Measurements from ENCODE around the gene PROSER3. TPM values are rescaled to one million over a fixed set of nuclear protein-coding genes. Genes with fewer than 3 reads are reported as not detected.

PROSER3 gene
- polyA plus RNA-seq, 1 donor from 2014 or later = 1.2 TPM

DNA sequence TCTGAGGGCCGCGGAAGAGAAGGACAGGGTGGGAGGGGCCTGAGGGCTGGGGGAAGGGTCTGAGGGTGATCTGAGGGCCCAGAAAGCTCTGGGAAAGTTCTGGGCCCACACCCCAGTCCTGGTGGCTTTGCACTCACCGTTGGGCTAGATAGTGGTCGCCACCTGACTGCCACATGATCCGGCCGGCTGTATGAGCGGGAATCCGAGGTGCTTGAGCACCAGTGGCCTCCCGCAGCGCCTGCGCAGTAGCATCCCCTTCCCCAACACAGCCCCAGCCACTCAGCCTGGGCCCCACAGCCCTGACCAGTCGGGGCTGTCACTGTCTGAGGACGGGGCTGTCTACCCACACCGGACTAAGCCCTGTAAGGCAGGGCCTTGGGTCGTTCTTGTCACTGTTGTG, 39.7 kb downstream of the PROSER3 start:
- H3K27ac ChIP-seq (ENCODE audit: low read length) = no peak overlapping the region

DNA sequence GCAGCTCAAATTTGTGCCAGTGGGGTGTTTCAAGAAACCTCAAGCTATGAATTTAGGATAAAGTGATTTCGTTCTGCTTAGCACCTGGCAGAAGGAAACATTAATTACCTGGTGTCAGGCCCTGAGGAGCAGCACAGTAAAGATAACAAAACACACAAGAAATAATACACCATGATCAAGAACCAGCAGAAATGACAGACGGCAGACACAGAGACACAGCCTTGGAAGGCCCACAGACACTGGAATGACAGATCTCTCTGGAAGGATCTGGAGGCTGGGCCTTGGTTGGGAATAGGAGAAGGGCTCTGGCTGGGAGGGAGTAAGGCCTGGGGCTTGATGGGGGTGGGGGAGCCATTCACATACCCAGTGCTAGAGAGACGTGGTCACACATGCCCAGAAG, 43.9 kb downstream of the PROSER3 start:
- Histone ChIP-seq H3K4me3 (ENCODE audit: low read length) (no peak overlapping the region), H3K9ac (ENCODE audit: low read length) (no peak overlapping the region), H3K36me3 (ENCODE audit: insufficient read depth, low read length) (no peaks in the 10 kb centered on the region), H3K9me3 (ENCODE audit: low read length) (no peaks in the 10 kb centered on the region), H3K27me3 (ENCODE audit: insufficient read depth, low read depth, low read length) (peaks cover 11% of the 10 kb centered on the region), H3K27ac (ENCODE audit: low read length) (no peak overlapping the region), H3K9me2 (ENCODE audit: insufficient read depth, low read length) (no peaks in the 10 kb centered on the region), H2AFZ (ENCODE audit: low read depth, low read length) (no peak overlapping the region), H3K4me2 (ENCODE audit: low read length) (no peak overlapping the region), H3K79me2 (replicated peaks; ENCODE audit: insufficient read depth, low read length) (no peaks in the 10 kb centered on the region), H4K20me1 (ENCODE audit: insufficient read depth) (no peaks in the 10 kb centered on the region), H3F3A (ENCODE audit: insufficient read depth, low read length, poor library complexity, severe bottlenecking) (no peaks in the 10 kb centered on the region)
- TF ChIP-seq TAF1 (IDR thresholded peaks at IDR 0.05; ENCODE audit: low read depth) (no peak), POLR2AphosphoS5 (IDR thresholded peaks at IDR 0.05) (no peak), EZH2 (IDR thresholded peaks at IDR 0.05; ENCODE audit: borderline replicate concordance, insufficient read depth, low read length, poor library complexity, severe bottlenecking) (no peak)

More for the DNA sequence above, 39.7 kb downstream of the PROSER3 start:
- Histone ChIP-seq H3K9me2 (ENCODE audit: insufficient read depth, low read length) (no peaks in the 10 kb centered on the region), H3F3A (ENCODE audit: insufficient read depth, low read length, poor library complexity, severe bottlenecking) (no peaks in the 10 kb centered on the region), H3K27me3 (ENCODE audit: insufficient read depth, low read depth, low read length) (peaks cover 19% of the 10 kb centered on the region), H3K9me3 (ENCODE audit: low read length) (no peaks in the 10 kb centered on the region), H3K9ac (ENCODE audit: low read length) (no peak overlapping the region), H3K4me2 (ENCODE audit: low read length) (no peak overlapping the region), H3K36me3 (ENCODE audit: insufficient read depth, low read length) (no peaks in the 10 kb centered on the region), H3K4me3 (ENCODE audit: low read length) (no peak overlapping the region), H2AFZ (ENCODE audit: low read depth, low read length) (no peak overlapping the region), H3K79me2 (replicated peaks; ENCODE audit: insufficient read depth, low read length) (no peaks in the 10 kb centered on the region), H4K20me1 (ENCODE audit: insufficient read depth) (no peaks in the 10 kb centered on the region)
- TF ChIP-seq SMC3 (conservative IDR thresholded peaks at IDR 0.05; ENCODE audit: poor library complexity) (no peak), POLR2AphosphoS5 (IDR thresholded peaks at IDR 0.05) (no peak), RAD21 (conservative IDR thresholded peaks at IDR 0.05) (no peak), EP300 (conservative IDR thresholded peaks at IDR 0.05; ENCODE audit: poor library complexity, severe bottlenecking) (no peak), MXI1 (conservative IDR thresholded peaks at IDR 0.05; ENCODE audit: poor library complexity, severe bottlenecking) (no peak), REST (IDR thresholded peaks at IDR 0.05; ENCODE audit: borderline replicate concordance) (no peak), EZH2 (IDR thresholded peaks at IDR 0.05; ENCODE audit: borderline replicate concordance, insufficient read depth, low read length, poor library complexity, severe bottlenecking) (no peak), TAF1 (IDR thresholded peaks at IDR 0.05; ENCODE audit: low read depth) (no peak)
- TF ChIP-seq, protein P1, sequence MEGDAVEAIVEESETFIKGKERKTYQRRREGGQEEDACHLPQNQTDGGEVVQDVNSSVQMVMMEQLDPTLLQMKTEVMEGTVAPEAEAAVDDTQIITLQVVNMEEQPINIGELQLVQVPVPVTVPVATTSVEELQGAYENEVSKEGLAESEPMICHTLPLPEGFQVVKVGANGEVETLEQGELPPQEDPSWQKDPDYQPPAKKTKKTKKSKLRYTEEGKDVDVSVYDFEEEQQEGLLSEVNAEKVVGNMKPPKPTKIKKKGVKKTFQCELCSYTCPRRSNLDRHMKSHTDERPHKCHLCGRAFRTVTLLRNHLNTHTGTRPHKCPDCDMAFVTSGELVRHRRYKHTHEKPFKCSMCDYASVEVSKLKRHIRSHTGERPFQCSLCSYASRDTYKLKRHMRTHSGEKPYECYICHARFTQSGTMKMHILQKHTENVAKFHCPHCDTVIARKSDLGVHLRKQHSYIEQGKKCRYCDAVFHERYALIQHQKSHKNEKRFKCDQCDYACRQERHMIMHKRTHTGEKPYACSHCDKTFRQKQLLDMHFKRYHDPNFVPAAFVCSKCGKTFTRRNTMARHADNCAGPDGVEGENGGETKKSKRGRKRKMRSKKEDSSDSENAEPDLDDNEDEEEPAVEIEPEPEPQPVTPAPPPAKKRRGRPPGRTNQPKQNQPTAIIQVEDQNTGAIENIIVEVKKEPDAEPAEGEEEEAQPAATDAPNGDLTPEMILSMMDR (IDR thresholded peaks at IDR 0.05; ENCODE audit: poor library complexity, severe bottlenecking) = no peak
